Gastrocnemius medialis (tissue), 4 donors: ENCODE data around the gene KDM4E.

Experiments
- CTCF ChIP-seq, 5 experiments: fragments of 450-650 bp in 3 of 5; fragments of 200-600 bp in 2 of 5; sonication (generic) in 2 of 5; IDR thresholded peaks in 4 of 5; conservative IDR thresholded peaks in 1 of 5; 1 replicate in 4 of 5; 2 replicates in 1 of 5; pipeline ENCODE4 v1.5.1; 2016 to 2019; ENCODE audit warnings: antibody characterized with exemption in 5 of 5, mild to moderate bottlenecking in 3 of 5, moderate library complexity in 3 of 5
- POLR2A ChIP-seq, 2 donors: fragments of 450-650 bp; IDR thresholded peaks; one replicate each; pipeline ENCODE4 v1.6.1; 2017; ENCODE audit warnings: antibody characterized with exemption in 2 of 2, mild to moderate bottlenecking in 2 of 2, moderate library complexity in 2 of 2

GRCh38 chr11:95050595-95051202 is 25.6 kb downstream of the KDM4E start:
- TF ChIP-seq CTCF (IDR thresholded peaks at IDR 0.05 in 4 of 5, conservative IDR thresholded peaks at IDR 0.05 in 1 of 5), result no peak
- TF ChIP-seq POLR2A (IDR thresholded peaks at IDR 0.05), result no peak
